HG03097 (cell line): ENCODE measurements around the gene NFIX.

Experiments
- ATAC-seq: cut with Tn5 transposase; IDR thresholded peaks from one replicate; pipeline ENCODE4 v1.9.1; 2021; ENCODE audit not compliant: unreplicated experiment, low FRiP score

The NFIX gene

GRCh38 chr19:13089139-13089856, 94.0 kb downstream of the NFIX start:
- ATAC-seq = no peak

GRCh38 chr19:13089857-13090507, 94.7 kb downstream of the NFIX start:
- ATAC-seq = no peak

GRCh38 chr19:13090511-13091231, 95.4 kb downstream of the NFIX start:
- no peak for ATAC-seq

DNA sequence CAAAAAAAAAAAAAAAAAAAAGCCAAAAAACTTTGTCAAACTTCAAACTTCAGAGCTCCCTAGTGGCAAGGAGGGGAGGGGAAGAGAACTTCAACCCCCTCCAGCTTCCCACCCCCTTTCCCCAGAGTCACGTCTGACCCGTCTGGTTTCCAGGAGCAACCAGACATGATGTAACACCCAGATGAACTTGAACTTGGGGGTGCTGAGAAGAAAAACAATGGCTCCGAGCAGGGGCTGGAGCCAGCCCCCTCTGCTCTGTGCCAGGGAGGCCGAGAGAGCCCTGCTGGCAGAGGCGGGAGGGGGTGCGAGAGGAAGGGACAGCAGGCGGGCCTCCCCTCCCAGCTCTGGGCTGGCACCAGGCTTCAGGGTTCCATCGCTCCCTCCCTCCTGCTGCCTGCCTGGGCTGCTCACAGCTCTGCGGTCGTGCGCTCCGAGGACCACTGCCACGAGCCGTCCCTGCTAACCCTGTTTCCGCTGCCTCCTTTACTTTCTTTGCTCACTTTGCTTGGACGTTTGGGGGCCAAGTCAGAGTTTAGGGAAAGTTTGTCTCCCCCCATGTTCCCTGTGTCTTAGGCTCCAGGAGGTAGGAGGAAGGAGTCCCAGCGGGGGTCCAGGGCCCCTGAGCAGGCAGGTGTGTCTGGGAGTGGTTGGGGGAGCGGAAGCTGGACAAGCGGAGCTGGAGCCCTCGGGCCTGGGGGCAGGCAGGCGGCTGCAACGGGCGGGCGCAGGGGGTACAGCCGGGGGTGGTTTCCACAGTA, 96.3 kb downstream of the NFIX start:
- ATAC-seq = no peak

DNA sequence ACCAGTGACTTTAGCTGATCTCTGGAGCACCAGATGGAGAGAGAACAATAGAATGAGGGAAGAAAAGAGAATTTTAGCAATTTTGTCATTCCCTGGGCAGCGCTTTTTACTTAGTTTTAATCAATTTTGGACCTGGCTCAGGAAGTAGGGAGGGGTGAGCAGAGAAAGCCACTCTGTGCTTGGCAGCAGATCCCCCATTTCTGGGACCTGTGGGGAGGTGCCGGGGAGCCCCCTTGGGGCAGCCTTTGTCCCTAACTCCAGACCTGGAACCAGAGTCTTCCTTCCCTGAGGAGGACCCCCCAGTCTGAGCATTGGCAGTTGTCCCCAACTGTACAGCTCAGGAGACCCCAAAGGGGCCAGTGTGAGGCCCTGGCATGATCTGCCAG, 96.9 kb downstream of the NFIX start:
- ATAC-seq = no peak

GRCh38 chr19:13092606-13093235, 97.4 kb downstream of the NFIX start:
- no peak for ATAC-seq

- no peak for ATAC-seq
Observed at GRCh38 chr19:13093407-13094105, 98.3 kb downstream of the NFIX start.

GRCh38 chr19:13094106-13094504, 98.8 kb downstream of the NFIX start:
- no peak for ATAC-seq

- ATAC-seq = no peak
Observed at GRCh38 chr19:13094771-13095392, 99.6 kb downstream of the NFIX start.

DNA sequence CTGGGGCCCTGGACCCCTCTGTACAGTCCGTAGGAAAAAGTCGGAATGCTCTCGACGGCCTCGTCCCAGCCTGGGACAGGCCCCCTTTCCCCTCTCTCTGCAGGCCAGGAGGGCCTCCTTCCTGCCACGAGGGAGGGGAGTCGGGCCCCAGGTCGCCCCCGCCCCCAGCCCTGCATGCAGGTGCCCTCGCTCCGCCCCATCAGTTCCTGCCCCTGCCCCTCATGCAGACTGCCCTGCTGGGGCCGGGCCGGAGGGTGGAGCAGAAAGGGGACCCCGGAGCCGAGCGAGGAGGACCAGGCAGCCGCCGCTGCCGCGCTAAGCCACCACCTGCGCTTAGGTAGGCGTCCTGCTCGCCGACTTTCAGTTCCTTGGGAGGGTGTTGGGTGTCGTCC, 100.1 kb downstream of the NFIX start:
- ATAC-seq = no peak

- ATAC-seq = no peak
Observed at GRCh38 chr19:13095934-13096927, 101.0 kb downstream of the NFIX start.

DNA sequence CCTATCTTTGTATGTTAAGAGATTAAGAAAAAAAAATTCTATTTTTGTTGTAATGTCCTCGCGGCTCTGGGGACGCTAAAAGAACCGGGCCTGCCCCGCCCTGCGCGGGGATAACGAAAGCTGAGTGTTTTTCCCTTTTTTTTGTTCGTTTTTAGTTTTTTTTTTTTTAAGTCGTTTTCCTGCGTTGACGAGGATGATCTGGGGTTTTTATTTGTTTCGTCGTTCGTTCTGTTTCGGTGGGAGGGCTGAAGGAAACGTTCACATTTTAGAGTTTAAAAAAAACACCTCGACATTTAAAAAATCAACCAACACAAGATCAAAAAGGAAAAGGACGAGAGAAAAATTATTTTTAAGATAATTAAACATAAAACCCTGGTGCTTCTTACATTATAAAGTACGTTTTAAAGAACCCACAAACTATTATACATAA, 101.8 kb downstream of the NFIX start:
- no peak for ATAC-seq

GRCh38 chr19:13097463-13098258, 102.4 kb downstream of the NFIX start:
- ATAC-seq = no peak

- ATAC-seq = no peak
Observed at GRCh38 chr19:13098277-13099072, 103.2 kb downstream of the NFIX start.

DNA sequence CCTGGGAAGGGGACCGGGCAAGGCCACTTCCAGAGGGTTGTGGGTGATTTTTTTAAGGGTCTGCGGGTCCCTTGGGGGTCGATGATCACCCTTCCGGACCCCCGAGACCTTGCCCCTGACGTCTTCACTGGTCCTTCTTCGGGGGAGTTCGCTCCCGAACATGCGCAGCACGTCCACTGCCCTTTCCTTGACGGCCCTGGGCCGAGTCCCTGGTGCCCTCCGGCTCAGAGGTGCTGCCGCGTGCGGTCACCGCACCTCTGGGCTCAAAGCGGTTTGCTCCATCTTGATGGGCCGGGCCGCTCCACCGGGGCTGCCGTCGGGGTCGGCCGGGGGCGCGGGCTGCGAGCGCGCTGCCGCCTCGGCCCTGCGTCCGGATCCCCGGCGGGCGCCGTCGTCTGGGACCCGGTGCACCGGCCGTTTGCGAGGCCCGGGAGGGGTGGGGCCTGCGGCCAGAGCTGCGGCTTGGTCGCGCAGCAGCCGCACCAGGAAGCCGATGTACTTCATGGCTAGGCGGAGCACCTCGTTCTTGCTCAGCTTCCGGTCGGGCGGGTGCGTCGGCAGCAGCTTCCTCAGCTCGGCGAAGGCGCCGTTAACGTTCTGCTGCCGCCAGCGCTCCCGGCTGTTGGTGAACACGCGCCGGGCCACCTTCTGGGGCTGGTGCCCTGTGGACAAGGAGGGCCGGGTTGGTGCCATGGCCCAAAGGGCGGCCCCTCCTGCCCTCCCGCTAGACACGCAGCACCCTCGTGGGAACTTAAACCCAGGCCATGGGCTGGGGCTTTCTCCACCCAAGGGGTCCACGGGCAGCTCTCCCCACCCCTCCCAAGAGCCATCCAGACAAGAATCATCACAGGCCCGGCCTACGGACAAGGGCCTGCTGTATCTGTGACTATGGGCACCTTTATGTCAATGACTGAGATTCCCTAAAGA, 104.1 kb downstream of the NFIX start:
- ATAC-seq = no peak
